ENCODE results near the gene IFNL1. TPM values are rescaled to one million over a fixed set of nuclear protein-coding genes. Genes with fewer than 3 reads are reported as not detected.

Gene IFNL1
- total RNA-seq, 4 donors from 2014 or later, result not detected

GRCh38 chr19:39282021-39282420 is 14.2 kb upstream of the IFNL1 start:
- Histone ChIP-seq H3K27ac (no peak overlapping the region), H3K27me3 (no peaks in the 10 kb centered on the region), H3K4me1 (no peaks in the 10 kb centered on the region), H3K36me3 (no peaks in the 10 kb centered on the region), H3K4me3 (no peak overlapping the region), H3K9me3 (peaks cover 0 to 6% of the 10 kb centered on the region in 2 donors)
- no peak for DNase-seq
- no peak for TF ChIP-seq POLR2A (IDR thresholded peaks at IDR 0.05)
- TF ChIP-seq, protein P1, sequence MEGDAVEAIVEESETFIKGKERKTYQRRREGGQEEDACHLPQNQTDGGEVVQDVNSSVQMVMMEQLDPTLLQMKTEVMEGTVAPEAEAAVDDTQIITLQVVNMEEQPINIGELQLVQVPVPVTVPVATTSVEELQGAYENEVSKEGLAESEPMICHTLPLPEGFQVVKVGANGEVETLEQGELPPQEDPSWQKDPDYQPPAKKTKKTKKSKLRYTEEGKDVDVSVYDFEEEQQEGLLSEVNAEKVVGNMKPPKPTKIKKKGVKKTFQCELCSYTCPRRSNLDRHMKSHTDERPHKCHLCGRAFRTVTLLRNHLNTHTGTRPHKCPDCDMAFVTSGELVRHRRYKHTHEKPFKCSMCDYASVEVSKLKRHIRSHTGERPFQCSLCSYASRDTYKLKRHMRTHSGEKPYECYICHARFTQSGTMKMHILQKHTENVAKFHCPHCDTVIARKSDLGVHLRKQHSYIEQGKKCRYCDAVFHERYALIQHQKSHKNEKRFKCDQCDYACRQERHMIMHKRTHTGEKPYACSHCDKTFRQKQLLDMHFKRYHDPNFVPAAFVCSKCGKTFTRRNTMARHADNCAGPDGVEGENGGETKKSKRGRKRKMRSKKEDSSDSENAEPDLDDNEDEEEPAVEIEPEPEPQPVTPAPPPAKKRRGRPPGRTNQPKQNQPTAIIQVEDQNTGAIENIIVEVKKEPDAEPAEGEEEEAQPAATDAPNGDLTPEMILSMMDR (IDR thresholded peaks at IDR 0.05), result no peak
- intact Hi-C loops (cut with DNase I; ENCODE audit: low total_unique reads), result no loop called here

GRCh38 chr19:39284032-39284431 is 12.2 kb upstream of the IFNL1 start:
- H3K36me3 ChIP-seq, result no peaks in the 10 kb centered on the region
- TF ChIP-seq, protein P1 (IDR thresholded peaks at IDR 0.05), result no peak
- TF ChIP-seq POLR2A (IDR thresholded peaks at IDR 0.05), result no peak
- H3K4me3 ChIP-seq, result no peak overlapping the region
- no peaks in the 10 kb centered on the region for H3K4me1 ChIP-seq
- H3K27me3 ChIP-seq, result no peaks in the 10 kb centered on the region
- no peak for DNase-seq
- no peak overlapping the region for H3K27ac ChIP-seq
- H3K9me3 ChIP-seq, result peaks cover 0 to 6% of the 10 kb centered on the region in 2 donors
- intact Hi-C loops (cut with DNase I; ENCODE audit: low total_unique reads), result no loop called here

- no peak for DNase-seq
- Histone ChIP-seq H3K36me3 (no peaks in the 10 kb centered on the region), H3K27ac (no peak overlapping the region), H3K4me3 (no peak overlapping the region), H3K27me3 (no peaks in the 10 kb centered on the region), H3K4me1 (no peaks in the 10 kb centered on the region), H3K9me3 (no peaks in the 10 kb centered on the region)
- intact Hi-C loops (cut with DNase I; ENCODE audit: low total_unique reads), result no loop called here
- no peak for TF ChIP-seq POLR2A (IDR thresholded peaks at IDR 0.05)
- TF ChIP-seq, protein P1 (IDR thresholded peaks at IDR 0.05), result no peak
Observed at GRCh38 chr19:39293394-39293793, 2.8 kb upstream of the IFNL1 start.

DNA sequence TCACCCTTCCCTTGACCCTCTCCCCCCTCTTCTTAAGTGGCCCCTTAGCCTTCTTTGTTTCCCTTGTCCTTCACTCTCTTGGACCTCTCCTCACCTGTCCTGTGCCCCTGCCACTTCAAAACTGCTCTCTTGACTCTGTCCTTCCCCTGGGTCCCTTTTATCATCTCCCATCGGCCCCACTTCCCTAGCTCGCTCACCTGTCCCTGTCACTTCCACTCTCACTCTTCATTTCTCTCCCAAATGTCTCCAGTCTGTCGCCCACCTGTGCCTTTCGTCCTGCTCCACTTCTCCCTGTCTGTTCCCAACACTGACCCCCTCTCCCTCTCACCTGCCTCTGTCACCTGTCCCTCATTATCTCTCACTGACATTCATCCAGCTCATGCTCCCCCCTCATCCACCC is 699 bp downstream of the IFNL1 start:
- TF ChIP-seq POLR2A (IDR thresholded peaks at IDR 0.05), result no peak
- TF ChIP-seq, protein P1 (IDR thresholded peaks at IDR 0.05), result no peak
- Histone ChIP-seq H3K27ac (no peak overlapping the region), H3K9me3 (no peaks in the 10 kb centered on the region), H3K36me3 (no peaks in the 10 kb centered on the region), H3K27me3 (no peaks in the 10 kb centered on the region), H3K4me1 (no peaks in the 10 kb centered on the region), H3K4me3 (no peak overlapping the region)
- DNase-seq, result no peak
- intact Hi-C loops (cut with DNase I; ENCODE audit: low total_unique reads), result no loop called here

GRCh38 chr19:39297931-39298634 is 1.9 kb downstream of the IFNL1 start:
- Histone ChIP-seq H3K27me3 (no peaks in the 10 kb centered on the region), H3K4me3 (no peak overlapping the region), H3K27ac (no peak overlapping the region), H3K4me1 (no peaks in the 10 kb centered on the region), H3K36me3 (no peaks in the 10 kb centered on the region), H3K9me3 (no peaks in the 10 kb centered on the region)
- TF ChIP-seq, protein P1 (IDR thresholded peaks at IDR 0.05), result no peak
- TF ChIP-seq POLR2A (IDR thresholded peaks at IDR 0.05), result no peak
- intact Hi-C loops (cut with DNase I; ENCODE audit: low total_unique reads), result no loop called here
- no peak for DNase-seq

Measured in uterus (tissue), 4 donors.